SK-N-MC (cell line): ENCODE results near the gene FGFR3.

Experiments used
- EZH2 ChIP-seq: fragments of 200-600 bp; sonication (generic); IDR thresholded peaks from one replicate; pipeline ENCODE4 v1.6.1; 2017; ENCODE audit warnings: antibody characterized with exemption
- FOXP2 ChIP-seq: optimal IDR thresholded peaks from 2 replicates; pipeline ENCODE3; 2011; ENCODE audit warnings: mild to moderate bottlenecking, moderate library complexity; ENCODE audit not compliant: insufficient read depth; ENCODE audit errors: extremely low read length, control extremely low read depth
- POLR2AphosphoS5 ChIP-seq: IDR thresholded peaks from 2 replicates; pipeline ENCODE4 v1.6.1; 2012; ENCODE audit warnings: mild to moderate bottlenecking, low read depth, low read length, borderline replicate concordance

- no peak for TF ChIP-seq EZH2
- no peak for TF ChIP-seq POLR2AphosphoS5
- TF ChIP-seq FOXP2 = no peak
These were observed 26.7 kb upstream of the FGFR3 start for GRCh38 chr4:1766106-1767060.
